ENCODE measurements around the gene SLC11A1. TPM values are rescaled to one million over a fixed set of nuclear protein-coding genes. Genes with fewer than 3 reads are reported as not detected.

SLC11A1 gene
- total RNA-seq, 3 donors from 2014 or later (not counting 1 experiment from before 2014, with no cell fraction given): 17.9 to 53.5 (median 35.5) TPM

DNA sequence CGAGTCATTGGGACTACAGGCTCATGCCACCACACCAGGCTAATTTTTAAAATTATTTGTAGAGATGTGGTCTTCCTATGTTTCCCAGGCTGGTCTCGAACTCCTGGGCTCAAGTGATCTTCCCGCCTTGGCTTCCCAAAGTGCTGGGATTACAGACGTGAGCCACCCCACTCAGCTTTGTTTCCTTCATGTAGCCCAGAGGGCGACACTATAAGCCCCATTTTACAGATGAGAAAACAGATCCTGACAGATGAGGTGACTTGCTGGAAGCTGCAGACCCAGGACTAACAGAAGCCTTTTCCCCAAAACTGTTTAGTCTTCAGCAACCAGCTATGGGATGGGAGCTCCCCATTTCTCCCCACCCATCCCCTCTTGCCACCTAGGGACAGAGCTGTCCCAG is 10.4 kb downstream of the SLC11A1 start:
- Histone ChIP-seq H3K4me3 (ENCODE audit: low read length) (no peak overlapping the region), H3K4me1 (ENCODE audit: control insufficient read depth, insufficient read depth, low read length) (peaks cover 66% of the 10 kb centered on the region), H3K27ac (ENCODE audit: low read length) (no peak overlapping the region), H3K9me3 (ENCODE audit: control insufficient read depth, insufficient read depth, low read length) (no peaks in the 10 kb centered on the region), H3K27me3 (ENCODE audit: control insufficient read depth, insufficient read depth, low read length) (no peaks in the 10 kb centered on the region), H3K36me3 (ENCODE audit: control insufficient read depth, insufficient read depth, low read length) (no peaks in the 10 kb centered on the region)
- Mint-ChIP-seq H3K4me3 (no peak overlapping the region), H3K9me3 (no peaks in the 10 kb centered on the region), H3K27me3 (ENCODE audit: low read depth in 2 of 2) (no peaks in the 10 kb centered on the region), H3K27ac (no peak overlapping the region), H3K4me1 (peaks cover 35 to 57% of the 10 kb centered on the region in 2 donors), H3K36me3 (no peaks in the 10 kb centered on the region)
- TF ChIP-seq, protein P1, sequence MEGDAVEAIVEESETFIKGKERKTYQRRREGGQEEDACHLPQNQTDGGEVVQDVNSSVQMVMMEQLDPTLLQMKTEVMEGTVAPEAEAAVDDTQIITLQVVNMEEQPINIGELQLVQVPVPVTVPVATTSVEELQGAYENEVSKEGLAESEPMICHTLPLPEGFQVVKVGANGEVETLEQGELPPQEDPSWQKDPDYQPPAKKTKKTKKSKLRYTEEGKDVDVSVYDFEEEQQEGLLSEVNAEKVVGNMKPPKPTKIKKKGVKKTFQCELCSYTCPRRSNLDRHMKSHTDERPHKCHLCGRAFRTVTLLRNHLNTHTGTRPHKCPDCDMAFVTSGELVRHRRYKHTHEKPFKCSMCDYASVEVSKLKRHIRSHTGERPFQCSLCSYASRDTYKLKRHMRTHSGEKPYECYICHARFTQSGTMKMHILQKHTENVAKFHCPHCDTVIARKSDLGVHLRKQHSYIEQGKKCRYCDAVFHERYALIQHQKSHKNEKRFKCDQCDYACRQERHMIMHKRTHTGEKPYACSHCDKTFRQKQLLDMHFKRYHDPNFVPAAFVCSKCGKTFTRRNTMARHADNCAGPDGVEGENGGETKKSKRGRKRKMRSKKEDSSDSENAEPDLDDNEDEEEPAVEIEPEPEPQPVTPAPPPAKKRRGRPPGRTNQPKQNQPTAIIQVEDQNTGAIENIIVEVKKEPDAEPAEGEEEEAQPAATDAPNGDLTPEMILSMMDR (IDR thresholded peaks at IDR 0.05): no peak
- ATAC-seq (no peak), DNase-seq (no peak)
- intact Hi-C loops (cut with micrococcal nuclease): no loop called here
- 96% methylated on average over 4 of the region's 5 CpGs for WGBS (ENCODE audit: insufficient coverage)

DNA sequence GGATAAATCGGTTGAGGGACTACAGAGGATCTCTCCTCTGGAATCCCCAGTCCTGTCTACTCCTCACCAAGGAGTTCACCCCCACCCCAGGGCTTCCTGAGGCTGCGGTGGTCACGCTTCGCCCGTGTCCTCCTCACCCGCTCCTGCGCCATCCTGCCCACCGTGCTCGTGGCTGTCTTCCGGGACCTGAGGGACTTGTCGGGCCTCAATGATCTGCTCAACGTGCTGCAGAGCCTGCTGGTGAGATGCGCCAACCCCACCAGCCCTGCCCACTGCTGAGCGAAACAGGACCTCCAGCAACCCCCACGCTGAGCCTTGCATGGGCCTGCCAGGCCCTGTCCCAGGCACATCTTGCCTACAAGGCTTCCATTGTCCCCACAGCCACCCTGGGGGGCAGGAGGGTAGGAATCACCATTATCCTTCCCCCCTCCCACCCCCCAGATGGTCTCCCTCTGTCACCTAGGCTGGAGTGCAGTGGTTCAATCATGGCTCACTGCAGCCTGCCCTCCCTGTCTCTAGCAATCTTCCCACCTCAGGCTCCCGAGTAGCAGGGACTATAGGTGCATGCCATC is 10.9 kb downstream of the SLC11A1 start:
- no peak overlapping the region for H3K27ac ChIP-seq (ENCODE audit: low read length)
- no peaks in the 10 kb centered on the region for H3K27me3 Mint-ChIP-seq (ENCODE audit: low read depth in 2 of 2)
- peak overlapping the region; percentile 45 for H3K4me3 Mint-ChIP-seq
- H3K4me1 Mint-ChIP-seq: peaks cover 38 to 61% of the 10 kb centered on the region in 2 donors
- DNase-seq: no peak
- H3K4me1 ChIP-seq (ENCODE audit: control insufficient read depth, insufficient read depth, low read length): peaks cover 66% of the 10 kb centered on the region
- intact Hi-C loops (cut with micrococcal nuclease): no loop called here
- TF ChIP-seq, protein P1 (IDR thresholded peaks at IDR 0.05): no peak
- H3K4me3 ChIP-seq (ENCODE audit: low read length): no peak overlapping the region
- peak overlapping the region in 1 of 2 donors; percentile 98 for H3K27ac Mint-ChIP-seq
- no peaks in the 10 kb centered on the region for H3K9me3 ChIP-seq (ENCODE audit: control insufficient read depth, insufficient read depth, low read length)
- H3K36me3 ChIP-seq (ENCODE audit: control insufficient read depth, insufficient read depth, low read length): no peaks in the 10 kb centered on the region
- WGBS (ENCODE audit: insufficient coverage): 85% methylated on average over 16 of the region's 16 CpGs
- H3K9me3 Mint-ChIP-seq: no peaks in the 10 kb centered on the region
- no peak for ATAC-seq
- no peaks in the 10 kb centered on the region for H3K27me3 ChIP-seq (ENCODE audit: control insufficient read depth, insufficient read depth, low read length)
- H3K36me3 Mint-ChIP-seq: no peaks in the 10 kb centered on the region

DNA sequence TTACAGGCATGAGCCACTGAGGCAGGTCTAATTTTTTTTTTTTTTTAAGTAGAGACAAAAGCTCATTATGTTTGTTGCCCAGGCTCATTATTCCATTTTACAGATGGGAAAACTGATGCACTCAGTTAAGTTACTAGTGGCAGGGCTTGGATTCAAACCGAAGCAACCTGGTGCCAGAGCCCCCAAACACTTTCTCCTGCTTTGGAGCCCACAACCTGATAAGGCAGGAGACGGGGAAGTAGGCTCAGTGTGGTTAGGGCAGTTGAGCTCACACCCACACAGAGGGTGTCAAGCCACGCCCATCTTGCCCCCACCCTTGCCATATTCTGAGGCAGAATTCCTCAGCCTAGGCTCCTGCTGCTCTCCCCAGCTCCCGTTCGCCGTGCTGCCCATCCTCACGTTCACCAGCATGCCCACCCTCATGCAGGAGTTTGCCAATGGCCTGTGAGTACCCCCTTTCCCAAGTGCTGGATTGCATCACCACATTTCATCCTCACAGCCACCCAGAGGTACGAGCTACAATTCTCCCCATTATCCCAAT is 11.7 kb downstream of the SLC11A1 start:
- Mint-ChIP-seq H3K36me3 (no peaks in the 10 kb centered on the region), H3K27ac (peak overlapping the region in 1 of 2 donors; percentile 98), H3K4me3 (peak overlapping the region; percentile 45), H3K9me3 (no peaks in the 10 kb centered on the region), H3K27me3 (ENCODE audit: low read depth in 2 of 2) (no peaks in the 10 kb centered on the region), H3K4me1 (peaks cover 43 to 64% of the 10 kb centered on the region in 2 donors)
- H3K4me3 ChIP-seq (ENCODE audit: low read length): no peak overlapping the region
- no peak for ATAC-seq
- DNase-seq: peak; percentile 36 to 66
- peak overlapping the region; percentile 5 for H3K27ac ChIP-seq (ENCODE audit: low read length)
- TF ChIP-seq, protein P1 (IDR thresholded peaks at IDR 0.05): no peak
- intact Hi-C loops (cut with micrococcal nuclease): no loop called here
- 43% methylated on average over 8 of the region's 8 CpGs for WGBS (ENCODE audit: insufficient coverage)
- H3K9me3 ChIP-seq (ENCODE audit: control insufficient read depth, insufficient read depth, low read length): no peaks in the 10 kb centered on the region
- no peaks in the 10 kb centered on the region for H3K27me3 ChIP-seq (ENCODE audit: control insufficient read depth, insufficient read depth, low read length)
- H3K4me1 ChIP-seq (ENCODE audit: control insufficient read depth, insufficient read depth, low read length): peaks cover 72% of the 10 kb centered on the region
- no peaks in the 10 kb centered on the region for H3K36me3 ChIP-seq (ENCODE audit: control insufficient read depth, insufficient read depth, low read length)
